GM19043 (cell line): ENCODE results near the gene CDAN1.

Experiments
- ATAC-seq: cut with Tn5 transposase; IDR thresholded peaks from one replicate; pipeline ENCODE4 v1.9.1; 2021; ENCODE audit warnings: low read depth; ENCODE audit not compliant: unreplicated experiment

Gene CDAN1

GRCh38 chr15:42675021-42675420, 61.9 kb downstream of the CDAN1 start:
- no peak for ATAC-seq

- no peak for ATAC-seq
Observed at GRCh38 chr15:42674472-42674871, 62.5 kb downstream of the CDAN1 start.
